Stimulated activated CD8-positive, alpha-beta memory T cell treated with anti-CD3 and anti-CD28 coated beads, Interleukin-12 subunit alpha, Interleukin-12 subunit beta, amount 100 ng/mL, for 1 hour (primary cell): ENCODE data around the gene TMUB2.

ENCODE experiments used
- DNase-seq: peaks from one replicate; pipeline ENCODE4 v3.0.0-alpha.2; 2020; ENCODE audit warnings: low read depth

The TMUB2 gene

DNA sequence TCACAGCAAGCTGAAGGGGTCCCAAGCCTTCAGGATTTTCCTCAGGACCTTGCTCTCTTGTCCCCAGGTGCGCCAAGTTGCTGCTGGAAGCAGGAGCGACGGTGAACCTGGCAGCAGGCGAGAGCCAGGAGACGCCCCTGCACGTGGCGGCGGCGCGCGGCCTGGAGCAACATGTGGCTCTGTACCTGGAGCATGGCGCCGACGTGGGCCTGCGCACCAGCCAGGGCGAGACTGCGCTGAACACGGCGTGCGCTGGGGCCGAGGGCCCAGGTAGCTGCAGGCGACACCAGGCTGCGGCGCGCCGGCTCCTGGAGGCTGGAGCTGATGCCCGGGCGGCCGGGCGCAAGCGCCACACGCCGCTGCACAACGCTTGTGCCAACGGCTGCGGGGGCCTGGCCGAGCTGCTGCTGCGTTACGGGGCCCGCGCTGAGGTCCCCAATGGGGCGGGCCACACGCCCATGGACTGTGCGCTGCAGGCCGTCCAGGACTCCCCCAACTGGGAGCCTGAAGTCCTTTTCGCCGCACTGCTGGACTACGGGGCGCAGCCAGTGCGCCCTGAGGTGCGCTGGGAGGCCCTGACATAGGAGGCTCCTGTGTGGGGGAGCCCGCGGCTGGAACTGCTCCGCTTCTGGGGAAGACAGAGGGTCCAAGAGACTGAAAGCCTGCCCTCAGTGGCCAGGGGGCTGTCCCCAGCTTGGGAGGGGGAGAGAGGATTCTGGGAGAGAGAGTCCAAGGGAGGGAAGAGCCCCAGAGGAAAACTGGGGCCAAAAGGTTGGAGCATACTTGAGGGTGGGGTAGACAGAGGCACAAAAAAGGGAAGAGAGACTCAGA, 9.9 kb upstream of the TMUB2 start:
- DNase-seq: no peak

DNA sequence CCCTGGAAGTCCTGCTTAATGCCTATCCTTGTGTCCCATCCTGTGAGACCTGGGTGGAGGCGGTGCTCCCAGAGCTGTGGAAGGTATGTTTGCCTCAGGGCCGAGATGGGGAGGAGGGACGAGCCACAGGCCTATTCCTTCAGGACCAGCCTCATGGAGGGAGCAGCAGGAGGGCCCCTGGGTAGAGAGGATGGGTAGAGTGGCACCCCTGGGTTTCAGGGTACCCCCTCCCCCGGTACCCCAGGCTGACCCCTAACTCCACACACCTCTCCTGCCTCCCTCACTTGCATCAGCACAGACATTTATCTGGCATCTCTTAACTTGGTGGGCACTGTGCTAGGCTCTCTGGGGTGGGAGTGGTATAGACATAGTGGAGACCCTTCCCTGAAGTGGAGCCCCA, 9.1 kb upstream of the TMUB2 start:
- no peak for DNase-seq

DNA sequence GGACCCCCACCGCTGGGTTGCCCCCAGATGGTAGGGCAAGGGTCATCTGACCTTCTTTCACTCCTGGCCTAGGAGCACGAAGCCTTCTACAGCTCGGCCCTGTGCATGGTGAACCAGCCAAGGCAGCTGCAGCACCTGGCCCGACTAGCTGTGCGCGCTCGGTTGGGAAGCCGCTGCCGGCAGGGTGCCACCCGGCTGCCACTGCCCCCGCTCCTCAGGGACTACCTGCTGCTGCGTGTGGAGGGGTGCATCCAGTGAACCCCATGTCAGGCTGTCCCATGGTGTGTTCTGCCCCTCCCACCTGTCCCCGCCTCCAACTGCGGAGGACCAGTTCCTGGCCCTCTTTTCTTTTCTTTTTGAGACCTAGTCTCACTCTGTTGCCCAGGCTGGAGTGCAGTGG, 8.6 kb upstream of the TMUB2 start:
- DNase-seq: no peak

DNA sequence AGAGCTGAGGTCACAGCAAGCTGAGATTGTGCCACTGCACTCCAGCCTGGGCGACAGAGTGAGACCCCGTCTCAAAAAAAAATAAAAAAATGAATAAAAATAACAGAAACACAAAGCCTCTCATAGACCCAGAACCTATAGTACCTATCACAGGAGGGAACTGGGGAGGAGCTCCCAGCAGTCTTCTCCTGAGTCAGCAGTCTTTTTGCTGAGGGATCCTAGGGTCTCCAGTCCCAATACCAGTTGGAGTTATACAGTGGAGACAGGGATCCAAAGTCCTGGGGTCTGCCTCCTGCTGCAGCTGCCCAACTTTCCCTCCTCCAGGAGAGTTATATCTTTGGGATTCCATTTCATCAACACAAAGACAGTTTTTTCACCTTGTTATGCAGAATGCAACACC, 3.7 kb upstream of the TMUB2 start:
- no peak for DNase-seq

DNA sequence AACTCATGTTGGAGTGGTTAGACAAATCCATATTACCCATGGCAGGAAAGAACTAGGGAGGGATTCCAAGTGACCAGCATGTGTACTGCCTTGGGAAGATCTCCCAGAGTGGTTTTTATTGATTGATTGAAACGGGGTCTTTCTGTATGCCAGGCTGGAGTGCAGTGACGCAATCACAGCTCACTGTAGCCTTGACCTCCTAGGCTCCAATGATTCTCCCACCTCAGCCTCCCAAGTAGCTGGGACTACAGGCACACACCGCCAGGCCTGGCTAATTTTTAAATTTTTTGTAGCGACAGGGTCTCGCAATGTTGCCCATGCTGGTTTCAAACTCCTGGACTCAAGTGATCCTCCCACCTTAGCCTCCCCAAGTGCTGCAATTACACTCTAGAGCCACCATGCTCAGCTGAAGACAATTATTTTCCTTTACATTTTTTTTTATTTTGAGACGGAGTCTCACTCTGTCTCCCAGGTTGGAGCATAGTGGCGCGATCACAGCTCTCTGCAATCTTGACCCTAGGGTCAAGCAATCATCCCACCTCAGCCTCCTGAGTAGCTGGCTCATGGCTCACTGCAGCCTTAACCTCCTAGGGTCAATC, 2.5 kb upstream of the TMUB2 start:
- DNase-seq: no peak

DNA sequence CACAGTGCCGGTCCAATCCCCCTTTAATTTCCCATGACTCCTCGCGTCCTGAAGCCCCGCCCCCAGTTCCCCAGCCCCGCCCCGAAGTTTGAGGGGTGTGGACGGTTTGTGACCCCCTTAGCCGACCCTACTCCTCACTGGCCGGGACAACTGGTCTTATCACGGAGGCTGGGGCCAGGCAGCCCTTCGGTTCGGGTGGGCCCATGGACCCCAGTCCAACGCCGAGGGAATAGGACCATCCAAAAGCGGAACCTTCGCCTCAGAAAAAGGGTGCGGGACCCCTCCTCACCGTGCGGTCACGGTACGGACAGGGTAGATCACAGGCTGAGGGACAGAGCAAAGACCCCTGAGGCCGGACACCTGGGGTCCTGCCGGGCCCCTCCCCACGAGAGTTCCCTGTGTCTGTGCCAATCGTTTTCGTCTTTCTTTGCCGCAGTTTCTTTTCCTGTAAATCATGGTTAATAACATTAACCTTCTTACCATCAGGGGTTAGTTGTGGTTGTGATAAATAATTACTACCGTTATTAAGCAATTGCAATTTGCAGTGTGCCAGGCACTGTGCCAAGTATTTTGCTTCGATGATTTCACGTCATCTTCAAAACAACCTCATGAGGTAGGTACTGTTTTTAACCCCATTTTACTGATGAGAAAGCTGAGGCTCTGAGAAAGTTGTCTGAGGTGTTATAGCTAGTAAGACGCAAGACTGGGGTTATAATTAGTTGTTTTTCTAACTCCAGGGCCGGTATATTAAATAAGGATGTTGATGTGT, 543 bp downstream of the TMUB2 start:
- no peak for DNase-seq

DNA sequence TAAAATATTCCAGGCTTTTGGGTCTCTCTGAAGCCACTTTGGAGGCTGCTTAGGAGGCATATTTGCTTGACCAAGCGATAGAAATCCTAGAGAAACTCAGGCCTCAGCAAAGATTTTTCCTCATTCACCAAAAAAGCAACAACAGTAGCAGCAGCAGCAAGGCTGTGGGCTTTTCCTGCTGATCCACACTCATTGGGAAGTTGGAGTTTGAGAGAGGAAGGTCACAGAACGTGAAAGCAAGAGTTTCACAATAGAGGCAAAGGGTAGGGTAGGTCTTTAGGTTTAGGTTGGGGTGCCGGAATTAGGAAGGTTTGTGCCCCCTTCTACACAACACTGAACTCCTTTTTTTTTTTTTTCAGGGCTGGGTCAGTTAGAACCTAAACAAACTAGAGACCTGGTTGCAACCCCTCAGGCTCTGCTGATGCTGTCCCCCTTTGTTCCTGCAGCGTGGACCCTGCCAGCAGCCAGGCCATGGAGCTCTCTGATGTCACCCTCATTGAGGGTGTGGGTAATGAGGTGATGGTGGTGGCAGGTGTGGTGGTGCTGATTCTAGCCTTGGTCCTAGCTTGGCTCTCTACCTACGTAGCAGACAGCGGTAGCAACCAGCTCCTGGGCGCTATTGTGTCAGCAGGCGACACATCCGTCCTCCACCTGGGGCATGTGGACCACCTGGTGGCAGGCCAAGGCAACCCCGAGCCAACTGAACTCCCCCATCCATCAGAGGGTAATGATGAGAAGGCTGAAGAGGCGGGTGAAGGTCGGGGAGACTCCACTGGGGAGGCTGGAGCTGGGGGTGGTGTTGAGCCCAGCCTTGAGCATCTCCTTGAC, 2.0 kb downstream of the TMUB2 start:
- no peak for DNase-seq

DNA sequence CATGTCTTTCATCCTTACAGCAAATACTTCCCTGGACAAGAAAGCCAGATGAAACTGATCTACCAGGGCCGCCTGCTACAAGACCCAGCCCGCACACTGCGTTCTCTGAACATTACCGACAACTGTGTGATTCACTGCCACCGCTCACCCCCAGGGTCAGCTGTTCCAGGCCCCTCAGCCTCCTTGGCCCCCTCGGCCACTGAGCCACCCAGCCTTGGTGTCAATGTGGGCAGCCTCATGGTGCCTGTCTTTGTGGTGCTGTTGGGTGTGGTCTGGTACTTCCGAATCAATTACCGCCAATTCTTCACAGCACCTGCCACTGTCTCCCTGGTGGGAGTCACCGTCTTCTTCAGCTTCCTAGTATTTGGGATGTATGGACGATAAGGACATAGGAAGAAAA, 3.7 kb downstream of the TMUB2 start:
- DNase-seq: no peak

DNA sequence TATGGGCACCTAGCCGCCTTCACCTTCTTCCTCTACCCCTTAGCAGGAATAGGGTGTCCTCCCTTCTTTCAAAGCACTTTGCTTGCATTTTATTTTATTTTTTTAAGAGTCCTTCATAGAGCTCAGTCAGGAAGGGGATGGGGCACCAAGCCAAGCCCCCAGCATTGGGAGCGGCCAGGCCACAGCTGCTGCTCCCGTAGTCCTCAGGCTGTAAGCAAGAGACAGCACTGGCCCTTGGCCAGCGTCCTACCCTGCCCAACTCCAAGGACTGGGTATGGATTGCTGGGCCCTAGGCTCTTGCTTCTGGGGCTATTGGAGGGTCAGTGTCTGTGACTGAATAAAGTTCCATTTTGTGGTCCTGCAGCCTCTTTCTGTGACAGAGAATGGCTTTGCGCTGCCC, 4.6 kb downstream of the TMUB2 start:
- no peak for DNase-seq

DNA sequence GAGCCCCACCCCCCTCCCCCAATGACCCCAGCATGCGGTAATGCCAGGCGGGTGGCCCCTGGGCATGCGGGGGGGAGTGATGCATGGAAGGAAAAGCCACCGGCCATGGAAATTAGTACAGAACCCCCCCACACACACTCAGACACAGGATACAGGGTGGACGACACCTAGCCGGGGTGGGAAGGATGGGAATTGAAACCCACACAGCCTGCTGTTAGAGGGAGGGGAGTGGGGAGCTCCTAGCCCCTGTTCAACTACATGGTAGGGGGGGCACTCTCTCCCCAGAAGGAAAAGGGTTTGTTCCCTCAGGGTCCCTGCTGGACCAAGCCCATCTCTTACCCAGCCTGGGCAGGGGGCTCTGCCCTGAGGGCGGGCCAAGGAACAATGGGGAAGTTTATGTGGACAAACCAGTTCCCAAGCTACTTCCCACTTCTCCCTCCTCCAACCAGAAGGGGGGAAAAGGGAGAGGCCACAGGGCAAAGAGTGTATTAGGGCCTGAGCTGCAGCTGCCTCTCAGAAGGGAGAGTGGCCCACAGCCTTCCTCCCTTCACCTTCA, 5.2 kb downstream of the TMUB2 start:
- DNase-seq: no peak

DNA sequence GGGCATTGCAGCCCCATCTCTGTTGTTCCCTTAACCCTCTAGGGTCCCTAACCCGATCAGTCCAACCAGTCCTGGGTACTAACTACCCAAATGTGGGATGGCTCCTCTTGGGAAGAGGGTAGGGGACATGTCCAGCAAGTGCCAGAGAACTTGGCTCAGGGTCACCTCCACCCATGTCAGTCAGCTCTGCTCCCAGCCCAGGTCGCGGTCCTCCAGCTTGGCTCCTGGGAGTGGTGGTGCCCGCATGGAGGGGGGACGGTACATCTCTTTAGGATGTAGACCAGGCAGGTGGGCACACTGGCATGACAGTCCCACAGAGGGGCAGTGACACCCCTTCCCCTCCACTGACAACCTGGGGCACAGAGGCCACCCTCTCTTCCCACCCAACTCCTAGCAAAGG, 6.0 kb downstream of the TMUB2 start:
- no peak for DNase-seq

DNA sequence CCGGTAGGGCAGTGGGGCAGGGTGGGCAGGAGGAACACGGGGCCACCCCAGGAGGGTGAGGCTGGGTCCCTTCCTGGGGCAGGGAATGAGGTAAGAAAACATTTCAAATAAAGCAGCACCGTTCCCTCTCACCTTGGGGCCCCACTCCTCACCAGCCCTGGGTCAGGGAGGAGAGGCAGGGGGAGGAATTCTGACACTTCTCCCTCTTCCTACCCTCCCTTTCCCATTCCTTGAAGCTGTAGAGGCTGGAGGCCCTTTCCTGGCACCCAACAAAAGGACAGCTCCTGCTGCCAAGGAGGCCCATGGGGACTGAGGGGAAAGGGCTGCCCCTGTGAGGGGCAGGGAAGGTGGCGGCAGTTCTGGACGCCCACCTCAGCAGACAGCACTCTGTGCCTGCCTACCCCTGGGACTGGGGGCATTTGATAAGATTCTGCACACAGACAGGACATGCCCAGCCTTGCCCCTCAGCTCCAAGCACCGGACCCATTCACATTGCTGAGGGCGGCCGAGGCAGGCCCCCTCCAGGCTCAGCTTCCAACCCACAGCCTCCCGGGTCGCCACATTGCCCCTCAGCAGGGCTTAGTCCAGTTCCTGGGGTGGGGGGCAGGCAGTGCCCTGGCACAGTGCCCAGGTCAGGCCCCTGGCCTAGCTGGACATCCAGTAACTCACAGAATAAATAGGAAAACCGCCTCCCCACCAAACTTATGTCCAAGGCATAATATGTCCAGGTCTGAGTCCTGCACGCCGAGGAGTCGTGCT, 6.7 kb downstream of the TMUB2 start:
- DNase-seq: no peak

DNA sequence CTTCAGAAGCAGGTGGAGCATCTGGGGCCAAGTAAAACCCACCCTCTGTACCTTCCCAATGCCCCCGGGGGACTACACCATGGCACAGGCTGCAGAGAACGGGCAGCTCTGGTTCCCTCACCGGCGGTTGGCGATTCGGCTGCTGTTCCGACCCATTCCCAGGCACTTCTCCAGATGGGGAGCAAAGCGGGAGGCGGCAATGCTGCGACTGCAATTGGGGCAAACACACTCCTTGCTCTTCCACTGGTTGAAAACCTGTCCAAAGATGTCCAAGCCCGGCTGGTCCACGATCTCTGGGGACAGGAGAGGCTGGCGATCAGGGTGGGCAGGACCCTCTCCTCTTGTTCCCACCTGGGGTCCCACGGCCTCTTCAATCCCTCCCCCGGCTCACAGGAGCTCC, 10.3 kb downstream of the TMUB2 start:
- no peak for DNase-seq

DNA sequence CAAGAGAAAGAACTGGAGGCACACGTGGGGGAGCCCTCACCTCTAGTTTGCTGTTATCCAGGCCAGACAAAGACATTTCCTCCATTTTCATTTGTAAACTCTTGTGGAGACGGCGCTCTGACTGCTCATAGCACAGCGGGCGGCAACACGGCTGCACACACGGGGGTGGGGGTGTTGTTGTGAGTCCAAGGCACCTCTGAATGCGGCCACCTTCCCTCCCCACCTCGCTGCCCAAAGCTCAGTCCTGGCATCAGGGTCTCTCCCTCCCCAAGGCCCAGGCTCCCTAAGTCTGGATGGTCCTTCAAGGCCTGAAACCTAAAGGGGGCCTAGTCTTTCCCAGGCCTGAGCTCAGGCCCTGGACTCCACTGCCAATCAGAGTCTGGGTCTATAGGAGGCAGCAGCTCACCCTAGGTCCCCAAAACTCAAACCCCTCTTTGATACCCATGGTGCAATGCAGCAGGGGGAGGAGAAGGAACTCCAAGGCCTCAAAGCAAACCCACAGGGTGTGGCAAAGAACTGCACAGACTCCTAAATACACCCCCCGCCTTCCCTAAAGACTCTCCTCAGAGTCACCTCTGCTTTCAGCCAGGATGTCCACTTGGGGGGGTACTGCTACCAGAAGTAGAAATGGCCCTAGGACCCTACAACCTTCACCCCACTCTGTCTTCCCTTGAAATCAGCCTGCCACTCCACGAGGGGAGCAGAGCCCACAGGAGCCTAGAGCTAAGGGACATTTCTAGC, 11.4 kb downstream of the TMUB2 start:
- no peak for DNase-seq

DNA sequence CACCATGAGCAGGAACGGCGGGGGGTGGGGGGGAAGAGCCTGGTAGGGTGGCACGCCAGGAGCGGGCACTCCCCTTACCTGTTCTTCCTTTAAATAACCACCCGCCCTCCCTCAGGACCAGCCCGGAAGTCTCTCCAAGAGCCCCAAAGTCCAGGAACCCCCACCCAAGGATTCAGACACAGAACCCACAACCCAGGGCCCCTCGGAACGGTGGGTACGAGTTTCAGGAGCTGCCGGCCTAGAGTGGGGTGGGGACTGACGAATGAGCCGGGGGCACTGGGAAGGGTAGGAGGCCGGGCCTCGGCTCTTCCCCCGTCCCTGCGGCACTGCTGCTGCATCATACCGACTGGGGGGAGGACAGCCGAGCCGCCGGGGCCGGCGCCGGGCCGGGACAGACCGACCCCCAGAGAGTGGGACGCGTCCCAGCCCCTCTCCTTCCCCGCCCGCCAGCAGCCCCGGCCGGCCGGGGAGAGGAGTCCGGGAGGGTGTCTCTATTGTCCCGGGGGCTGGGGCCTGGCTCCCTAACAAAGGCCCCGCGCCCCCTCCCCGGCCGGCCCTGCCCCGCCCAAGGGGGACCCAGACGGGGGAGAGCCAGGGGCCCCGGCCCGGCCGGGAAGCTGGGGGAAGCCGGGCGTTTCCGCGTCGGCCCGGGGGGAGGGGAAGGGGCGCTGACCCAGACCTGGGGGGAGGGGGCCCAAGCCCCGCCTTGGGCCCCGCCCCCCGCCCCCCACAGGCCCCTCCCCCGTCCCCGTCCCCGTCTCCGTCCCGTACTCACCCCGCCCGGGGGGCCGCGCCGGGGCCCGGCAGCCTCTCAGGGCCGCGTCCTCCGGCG, 12.2 kb downstream of the TMUB2 start:
- no peak for DNase-seq

DNA sequence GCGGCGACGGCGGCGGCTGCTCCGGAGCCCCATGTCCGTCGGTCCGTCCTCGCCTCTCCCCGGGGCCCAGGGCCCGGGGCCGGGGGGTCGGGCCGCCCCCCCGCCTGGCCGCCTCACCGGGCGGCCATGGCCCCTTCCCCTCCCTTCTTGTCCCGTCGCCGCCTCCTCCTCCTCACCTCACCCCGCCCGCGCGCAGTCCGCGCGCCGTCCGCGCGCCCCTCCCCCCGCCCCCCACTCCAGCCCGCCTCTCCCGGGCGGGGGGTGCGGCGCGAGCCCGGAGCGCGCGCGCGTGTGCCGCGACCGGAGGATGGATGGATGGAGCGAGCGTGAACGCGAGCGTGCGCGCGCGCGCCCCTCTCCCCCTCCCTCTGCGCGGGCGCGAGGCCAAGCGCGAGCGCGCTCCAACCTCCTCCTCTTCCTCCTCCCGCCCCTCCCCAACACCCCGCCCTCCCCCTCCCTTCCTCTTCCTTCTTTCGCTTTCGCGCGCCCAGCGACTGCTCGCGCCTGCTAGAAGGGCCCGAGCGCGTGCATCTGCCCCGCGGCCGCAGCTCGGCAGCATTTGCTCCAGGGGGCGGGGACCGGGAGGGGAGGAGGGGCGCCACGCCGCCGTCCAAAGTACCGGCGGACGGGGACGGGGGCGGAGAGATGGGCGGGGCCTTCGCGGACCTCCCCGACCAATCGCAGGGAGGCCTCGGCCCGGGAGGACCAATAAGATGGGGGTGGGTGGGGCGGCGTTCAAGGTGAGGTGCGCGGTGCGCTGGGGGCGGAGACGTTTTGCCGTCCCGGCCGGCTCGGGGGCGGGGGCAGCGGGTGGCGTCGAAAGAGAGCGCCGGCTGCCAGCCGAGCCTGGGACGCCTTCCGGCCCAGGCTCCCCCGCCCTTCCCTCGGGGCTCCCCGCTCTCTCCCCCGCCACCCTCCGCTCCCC, 13.0 kb downstream of the TMUB2 start, which contains the start of gene ATXN7L3:
Gene ATXN7L3, minus strand, starts transcription at position 332 of the 925 bp plus-strand sequence. CDS start 1,814 bp downstream, outside the sequence.
- peak; percentile 98 for DNase-seq

DNA sequence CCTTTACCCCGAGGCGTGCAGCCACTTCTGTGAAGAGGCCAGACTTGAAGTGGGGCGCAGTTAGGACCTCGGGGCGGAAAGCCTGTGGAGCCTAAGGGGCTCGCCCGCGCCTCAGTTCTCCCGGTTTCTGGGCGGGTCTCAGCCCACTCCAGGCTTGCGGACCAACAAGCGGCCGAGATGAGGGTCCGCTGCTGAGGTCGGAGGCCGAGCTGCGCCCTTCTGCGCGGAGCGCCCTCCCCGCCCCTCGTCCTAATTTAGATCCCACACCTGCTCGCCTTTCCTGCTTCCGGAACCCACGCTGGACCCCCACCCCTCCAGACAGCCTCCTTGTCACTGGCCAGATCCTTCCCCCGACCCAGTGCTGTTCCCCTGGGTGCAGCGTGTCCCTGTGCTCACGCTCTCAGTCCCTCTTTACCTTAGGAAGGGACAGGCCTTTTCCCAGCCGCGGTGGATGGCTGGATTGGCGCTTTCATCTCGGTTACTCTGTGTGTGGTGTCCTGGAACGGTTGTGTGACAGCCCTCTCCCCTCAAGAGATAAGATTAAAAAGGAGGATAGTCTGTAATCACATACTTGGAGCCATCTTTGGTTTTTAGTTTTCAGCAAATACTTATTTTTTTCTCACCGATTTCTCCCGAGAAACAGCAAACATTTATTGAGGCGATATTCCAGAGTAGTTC, 13.8 kb downstream of the TMUB2 start:
- no peak for DNase-seq

DNA sequence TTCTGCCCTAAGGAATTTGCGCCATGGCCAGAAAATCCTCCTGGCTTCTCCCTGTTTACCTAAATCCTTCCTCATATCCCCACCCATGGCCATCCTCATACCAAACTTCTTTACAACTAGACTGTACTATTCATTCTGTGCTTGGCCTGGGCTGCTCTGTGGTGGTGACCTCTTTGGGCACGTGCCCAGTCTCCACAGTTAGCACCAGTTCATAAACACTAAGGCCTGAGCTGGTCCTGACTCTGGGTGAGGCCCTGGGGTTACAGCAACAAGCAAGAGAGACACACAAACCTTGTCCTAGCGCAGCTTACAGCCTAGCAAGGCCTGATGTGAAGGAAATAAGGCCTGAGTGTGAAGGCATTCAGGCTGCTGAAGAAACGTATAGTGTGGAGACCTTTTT, 16.0 kb downstream of the TMUB2 start:
- DNase-seq: no peak
